GM19193 (cell line): ENCODE data around the gene C6orf120.
A peak's percentile ranks its signal among the peaks of the same experiment; 100 is the strongest.

Experiments used
- POLR2A ChIP-seq: IDR thresholded peaks from 4 replicates; pipeline ENCODE4 v1.6.1; 2011; ENCODE audit not compliant: insufficient read depth, insufficient read length; ENCODE audit errors: extremely low read depth

The C6orf120 gene

GRCh38 chr6:169729961-169730360, 28.0 kb downstream of the C6orf120 start:
- no peak for TF ChIP-seq POLR2A

- no peak for TF ChIP-seq POLR2A
Measured at GRCh38 chr6:169738204-169738975, 36.5 kb downstream of the C6orf120 start.

- TF ChIP-seq POLR2A: no peak
Measured at GRCh38 chr6:169738976-169739529, 37.1 kb downstream of the C6orf120 start.

GRCh38 chr6:169741344-169741743, 39.4 kb downstream of the C6orf120 start:
- TF ChIP-seq POLR2A: no peak

GRCh38 chr6:169745405-169745804, 43.5 kb downstream of the C6orf120 start:
- no peak for TF ChIP-seq POLR2A

GRCh38 chr6:169746556-169746955, 44.6 kb downstream of the C6orf120 start:
- TF ChIP-seq POLR2A: no peak

- TF ChIP-seq POLR2A: peak; percentile 95
Measured at GRCh38 chr6:169751242-169752073, 49.5 kb downstream of the C6orf120 start, which contains the start of the genes DYNLT2 and ERMARD. DYNLT2 (minus strand) TSS chr6:169751572; CDS start chr6:169751458, 114 bp downstream. ERMARD (plus strand) TSS chr6:169751622; CDS start chr6:169751658, 36 bp downstream.

GRCh38 chr6:169752074-169752623, 50.2 kb downstream of the C6orf120 start:
- no peak for TF ChIP-seq POLR2A
